C1 segment of cervical spinal cord (tissue), 14 donors: Measurements from ENCODE around the gene PCDHA7.
"Not testable (repeated sequence)": the region's sequence is repeated elsewhere in the genome, so short reads cannot be mapped to it uniquely, and the experiment has no call there.

Source experiments
- DNase-seq, 14 donors: peaks; one replicate each; lab custom pipeline; 2025; lab: John Stamatoyannopoulos, UW

Gene PCDHA7

GRCh38 chr5:140862441-140863295 is 28.6 kb downstream of the PCDHA7 start:
- no peak for DNase-seq

GRCh38 chr5:140868721-140869554 is 34.9 kb downstream of the PCDHA7 start, which contains the start of gene PCDHA11:
Gene PCDHA11 (plus strand): TSS chr5:140868957. CDS start chr5:140869104, 147 bp downstream.
- DNase-seq = peak in 1 of 14 donors; percentile 47

- DNase-seq = no peak
These were observed 35.5 kb downstream of the PCDHA7 start for GRCh38 chr5:140869555-140869886.

- DNase-seq = no peak
These were observed 36.4 kb downstream of the PCDHA7 start for GRCh38 chr5:140870221-140871201.

GRCh38 chr5:140875085-140876065 is 41.3 kb downstream of the PCDHA7 start, which contains the start of gene PCDHA12:
Gene PCDHA12 (plus strand): TSS chr5:140875308. CDS start chr5:140875473, 165 bp downstream.
- peak in 1 of 14 donors; percentile 30 for DNase-seq

- not testable (repeated sequence) for DNase-seq
These were observed 42.6 kb downstream of the PCDHA7 start for GRCh38 chr5:140876541-140877261.

GRCh38 chr5:140877262-140877581 is 43.2 kb downstream of the PCDHA7 start:
- no peak for DNase-seq

GRCh38 chr5:140881889-140882590 is 48.0 kb downstream of the PCDHA7 start, which contains the start of gene PCDHA13:
Gene PCDHA13 (plus strand): TSS chr5:140882124. CDS start chr5:140882269, 145 bp downstream.
- peak in 3 of 14 donors; percentile 1 to 52 (median 7) for DNase-seq

GRCh38 chr5:140882591-140882899 is 48.5 kb downstream of the PCDHA7 start:
- DNase-seq = peak in 3 of 14 donors; percentile 0 to 24 (median 8)

GRCh38 chr5:140883373-140883772 is 49.3 kb downstream of the PCDHA7 start:
- no peak for DNase-seq

GRCh38 chr5:140883927-140884697 is 50.0 kb downstream of the PCDHA7 start:
- no peak for DNase-seq
